ENCODE data around the gene MMP25.
A peak's percentile ranks its signal among the peaks of the same experiment; 100 is the strongest.
"Not testable (repeated sequence)": the region's sequence is repeated elsewhere in the genome, so short reads cannot be mapped to it uniquely, and the experiment has no call there.

Gene MMP25

DNA sequence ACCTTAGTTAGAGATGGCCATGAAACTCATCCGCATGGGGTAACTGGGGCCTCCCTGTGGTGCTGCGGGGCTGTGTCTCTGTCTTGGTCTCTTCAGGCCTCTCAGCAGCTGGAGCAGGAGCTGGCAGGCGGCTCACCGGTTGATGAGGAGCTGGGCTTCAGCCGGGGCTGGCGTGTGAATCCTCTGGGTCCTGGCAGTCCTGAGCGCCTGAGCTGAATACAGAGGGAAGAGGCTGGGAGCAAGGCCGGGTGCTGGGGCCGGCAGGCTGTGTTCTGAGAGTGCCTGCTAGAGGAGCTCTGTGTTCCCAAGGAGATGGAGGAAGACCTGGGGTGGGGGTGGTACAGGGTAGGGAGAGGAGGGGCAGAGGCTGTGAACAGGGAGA, 9.4 kb downstream of the MMP25 start:
- not testable (repeated sequence) for DNase-seq (ENCODE audit: low spot score)

DNA sequence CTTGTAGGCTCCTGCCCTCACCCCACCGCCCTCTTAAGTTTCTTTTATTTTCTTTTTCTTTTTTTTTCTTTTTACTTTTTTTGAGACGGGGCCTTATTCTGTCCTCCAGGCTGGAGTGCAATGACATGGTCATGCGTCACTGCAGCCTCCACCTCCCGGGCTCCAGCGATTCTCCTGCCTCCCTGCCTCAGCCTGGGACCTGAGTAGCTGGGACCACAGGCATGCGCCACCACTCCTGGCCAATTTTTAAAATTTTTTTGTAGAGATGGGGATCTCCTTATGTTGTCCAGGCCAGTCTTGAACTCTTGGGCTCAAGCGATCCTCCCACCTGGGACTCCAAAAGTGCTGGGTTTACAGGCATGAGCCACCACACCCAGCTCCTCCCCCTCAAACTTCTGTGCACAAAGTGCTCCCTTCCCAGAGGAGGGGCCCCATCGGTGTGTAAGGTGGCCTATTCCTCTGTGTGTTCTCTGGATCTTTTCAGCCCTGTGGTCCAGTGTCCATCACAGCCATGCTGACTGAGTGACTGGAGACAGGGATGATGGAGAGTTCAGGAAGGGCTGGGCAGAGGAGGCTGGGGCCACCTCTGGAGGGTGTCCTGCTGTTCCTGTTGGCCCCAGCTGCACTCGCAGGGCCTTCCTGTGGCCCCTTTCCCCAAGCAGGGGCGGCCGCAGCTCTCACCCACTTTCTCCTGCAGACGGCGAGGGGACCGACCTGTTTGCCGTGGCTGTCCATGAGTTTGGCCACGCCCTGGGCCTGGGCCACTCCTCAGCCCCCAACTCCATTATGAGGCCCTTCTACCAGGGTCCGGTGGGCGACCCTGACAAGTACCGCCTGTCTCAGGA, 10.2 kb downstream of the MMP25 start:
- no peak for DNase-seq (ENCODE audit: low spot score)

DNA sequence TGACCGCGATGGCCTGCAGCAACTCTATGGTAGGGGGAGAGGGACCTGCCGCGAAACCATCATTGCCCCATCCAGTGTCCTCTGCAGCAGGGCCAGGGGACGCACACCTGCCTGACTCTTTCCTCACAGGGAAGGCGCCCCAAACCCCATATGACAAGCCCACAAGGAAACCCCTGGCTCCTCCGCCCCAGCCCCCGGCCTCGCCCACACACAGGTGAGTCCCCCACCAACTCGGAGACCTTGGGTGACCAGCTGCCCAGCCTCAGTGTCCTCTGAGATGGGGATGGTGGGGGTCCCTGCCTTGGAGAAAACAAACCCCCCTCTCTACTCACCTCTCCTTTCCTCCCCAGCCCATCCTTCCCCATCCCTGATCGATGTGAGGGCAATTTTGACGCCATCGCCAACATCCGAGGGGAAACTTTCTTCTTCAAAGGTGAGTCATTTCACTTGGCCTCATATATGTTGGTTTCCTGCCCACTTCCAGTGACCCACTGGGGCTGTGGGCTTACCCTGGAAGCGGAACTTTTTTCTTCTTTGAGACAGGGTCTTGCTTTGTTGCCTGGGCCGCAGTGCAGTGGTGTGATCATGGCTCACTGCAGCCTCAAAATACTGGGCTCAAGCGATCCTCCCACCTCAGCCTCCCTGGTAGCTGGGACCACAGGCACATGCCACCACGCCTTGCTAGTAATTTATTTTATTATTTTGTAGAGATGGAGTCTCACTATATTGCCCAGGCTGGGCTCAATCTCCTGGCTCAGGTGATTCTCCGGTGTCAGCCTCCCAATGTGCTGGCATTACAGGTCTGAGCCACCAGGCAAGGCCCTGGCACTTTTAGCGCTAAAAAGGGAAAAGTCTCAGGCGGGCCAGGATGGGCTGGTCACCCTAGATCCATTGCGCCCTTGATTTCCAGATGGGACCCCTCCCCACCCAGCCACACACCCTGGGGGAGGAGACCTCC, 11.1 kb downstream of the MMP25 start:
- DNase-seq (ENCODE audit: low spot score), result no peak

DNA sequence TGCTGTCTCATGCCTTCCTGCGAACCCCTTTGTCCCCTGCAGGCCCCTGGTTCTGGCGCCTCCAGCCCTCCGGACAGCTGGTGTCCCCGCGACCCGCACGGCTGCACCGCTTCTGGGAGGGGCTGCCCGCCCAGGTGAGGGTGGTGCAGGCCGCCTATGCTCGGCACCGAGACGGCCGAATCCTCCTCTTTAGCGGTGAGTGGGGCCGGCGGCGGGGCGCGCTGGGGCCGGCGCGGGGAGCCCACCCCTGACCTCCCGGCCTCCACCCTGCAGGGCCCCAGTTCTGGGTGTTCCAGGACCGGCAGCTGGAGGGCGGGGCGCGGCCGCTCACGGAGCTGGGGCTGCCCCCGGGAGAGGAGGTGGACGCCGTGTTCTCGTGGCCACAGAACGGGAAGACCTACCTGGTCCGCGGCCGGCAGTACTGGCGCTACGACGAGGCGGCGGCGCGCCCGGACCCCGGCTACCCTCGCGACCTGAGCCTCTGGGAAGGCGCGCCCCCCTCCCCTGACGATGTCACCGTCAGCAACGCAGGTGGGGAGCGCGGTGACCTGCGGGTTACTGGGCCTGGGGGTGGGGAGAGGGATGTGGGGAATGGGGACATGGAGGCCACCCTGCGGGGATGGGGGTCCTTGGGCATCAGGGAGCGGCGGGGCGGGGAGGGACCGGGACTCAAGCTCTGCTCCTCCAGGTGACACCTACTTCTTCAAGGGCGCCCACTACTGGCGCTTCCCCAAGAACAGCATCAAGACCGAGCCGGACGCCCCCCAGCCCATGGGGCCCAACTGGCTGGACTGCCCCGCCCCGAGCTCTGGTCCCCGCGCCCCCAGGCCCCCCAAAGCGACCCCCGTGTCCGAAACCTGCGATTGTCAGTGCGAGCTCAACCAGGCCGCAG, 12.0 kb downstream of the MMP25 start:
- no peak for DNase-seq (ENCODE audit: low spot score)

DNA sequence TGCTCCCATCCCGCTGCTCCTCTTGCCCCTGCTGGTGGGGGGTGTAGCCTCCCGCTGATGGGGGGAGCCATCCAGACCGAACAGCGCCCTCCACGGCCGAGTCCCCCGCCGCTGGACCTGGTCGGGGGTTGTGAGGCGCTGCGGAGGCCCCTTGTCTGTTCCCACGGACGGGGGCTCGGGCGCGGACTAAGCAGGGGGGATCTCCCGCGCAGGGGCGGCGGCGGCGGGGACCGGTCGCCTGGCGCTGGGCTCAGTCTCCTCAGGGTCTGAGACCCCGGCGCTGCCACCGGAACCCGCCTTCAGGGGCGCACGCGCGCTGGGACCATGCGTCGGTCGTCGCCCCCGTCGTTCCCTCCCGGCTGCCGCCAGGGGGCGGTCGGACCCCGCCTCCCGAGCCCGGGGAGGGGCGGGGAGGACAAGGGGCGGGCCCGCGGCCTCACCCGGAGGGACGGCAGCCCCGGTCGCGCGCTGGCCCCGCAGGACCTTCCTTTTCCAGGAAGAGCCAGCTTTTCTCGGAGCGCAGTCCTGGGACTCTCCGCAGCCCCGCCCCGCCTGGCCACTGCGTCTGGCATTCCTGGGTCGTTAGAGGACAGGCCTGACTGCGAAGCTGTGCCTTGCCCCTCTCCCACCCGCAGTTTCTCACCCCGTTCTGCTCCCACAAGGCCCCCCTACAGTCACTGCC, 12.8 kb downstream of the MMP25 start:
- DNase-seq (ENCODE audit: low spot score), result peak; percentile 71

DNA sequence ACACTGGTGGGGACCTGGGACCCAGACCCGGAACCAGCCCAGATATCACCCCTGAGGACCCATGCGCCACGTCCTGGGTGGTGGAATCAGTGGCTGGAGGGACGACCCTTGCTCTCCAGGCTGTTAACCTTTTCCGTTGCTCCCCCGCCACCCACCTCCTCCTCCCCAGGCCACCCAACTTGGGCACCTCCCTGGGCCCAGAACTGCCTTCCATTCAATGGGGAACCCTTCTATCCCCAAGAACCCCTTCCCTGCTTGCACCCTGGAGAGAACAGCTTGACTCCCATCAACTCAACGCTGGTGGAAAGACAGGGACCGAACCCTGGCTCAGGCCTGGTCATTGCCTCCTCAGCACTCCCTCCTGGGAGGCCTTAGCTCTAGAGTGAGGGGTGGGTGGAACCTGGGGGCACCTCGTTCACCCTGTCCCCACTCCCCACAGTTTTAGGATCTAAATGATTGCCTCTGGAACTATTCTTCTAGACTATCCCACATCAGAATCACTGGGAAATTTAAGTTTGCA, 13.4 kb downstream of the MMP25 start:
- no peak for DNase-seq (ENCODE audit: low spot score)

DNA sequence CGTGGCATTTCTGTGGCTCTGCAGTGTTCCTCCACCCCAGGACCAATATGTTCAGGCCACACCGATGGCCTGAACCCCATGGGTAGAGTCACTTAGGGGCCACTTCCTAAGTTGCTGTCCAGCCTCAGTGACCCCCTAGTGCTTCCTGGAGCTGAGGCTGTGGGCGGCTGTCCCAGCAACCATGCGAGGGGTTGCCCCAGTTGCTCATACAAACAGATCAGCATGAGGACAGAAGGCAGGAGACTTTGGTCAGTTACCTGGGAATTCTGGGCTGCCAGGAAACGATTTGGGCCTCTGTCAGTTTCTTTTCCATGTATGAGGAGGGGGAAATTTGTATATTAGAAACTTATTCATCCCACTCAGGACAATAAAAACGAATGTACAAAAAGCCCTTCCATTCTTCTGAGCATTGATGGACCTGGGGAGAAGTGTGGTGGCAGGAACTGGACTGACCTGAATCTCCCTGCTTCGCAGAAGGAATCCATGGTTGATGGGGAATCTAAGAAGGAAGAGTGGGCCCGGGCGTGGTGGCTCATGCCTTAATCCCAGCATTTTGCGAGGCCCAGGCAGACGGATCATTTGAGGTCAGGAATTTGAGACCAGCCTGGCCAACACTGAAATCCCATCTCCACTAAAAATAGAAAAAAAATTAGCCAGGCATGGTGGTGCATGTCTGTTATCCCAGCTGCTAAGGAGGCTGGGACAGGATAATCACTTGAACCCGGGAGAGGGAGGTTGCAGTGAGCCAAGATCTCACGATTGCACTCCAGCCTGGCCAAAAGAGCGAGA, 14.2 kb downstream of the MMP25 start:
- DNase-seq (ENCODE audit: low spot score), result no peak

DNA sequence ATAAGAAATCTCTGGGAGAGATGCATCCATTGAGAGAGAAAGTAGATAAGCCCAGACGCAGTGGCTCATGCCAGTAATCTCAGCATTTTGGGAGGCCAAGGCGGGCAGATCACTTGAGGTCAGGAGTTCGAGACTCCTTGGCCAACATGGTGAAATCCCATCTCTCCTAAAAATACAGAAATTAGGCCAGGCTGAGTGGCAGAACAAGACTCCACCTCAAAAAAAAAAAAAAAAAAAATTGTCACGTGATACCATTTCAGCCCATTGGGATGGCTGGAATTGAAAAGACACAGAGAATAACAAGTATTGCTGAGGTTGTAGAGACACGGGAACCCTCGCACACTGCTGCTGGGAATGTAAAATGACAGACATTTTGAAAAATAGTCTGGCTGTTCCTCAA, 16.2 kb downstream of the MMP25 start:
- no peak for DNase-seq (ENCODE audit: low spot score)

DNA sequence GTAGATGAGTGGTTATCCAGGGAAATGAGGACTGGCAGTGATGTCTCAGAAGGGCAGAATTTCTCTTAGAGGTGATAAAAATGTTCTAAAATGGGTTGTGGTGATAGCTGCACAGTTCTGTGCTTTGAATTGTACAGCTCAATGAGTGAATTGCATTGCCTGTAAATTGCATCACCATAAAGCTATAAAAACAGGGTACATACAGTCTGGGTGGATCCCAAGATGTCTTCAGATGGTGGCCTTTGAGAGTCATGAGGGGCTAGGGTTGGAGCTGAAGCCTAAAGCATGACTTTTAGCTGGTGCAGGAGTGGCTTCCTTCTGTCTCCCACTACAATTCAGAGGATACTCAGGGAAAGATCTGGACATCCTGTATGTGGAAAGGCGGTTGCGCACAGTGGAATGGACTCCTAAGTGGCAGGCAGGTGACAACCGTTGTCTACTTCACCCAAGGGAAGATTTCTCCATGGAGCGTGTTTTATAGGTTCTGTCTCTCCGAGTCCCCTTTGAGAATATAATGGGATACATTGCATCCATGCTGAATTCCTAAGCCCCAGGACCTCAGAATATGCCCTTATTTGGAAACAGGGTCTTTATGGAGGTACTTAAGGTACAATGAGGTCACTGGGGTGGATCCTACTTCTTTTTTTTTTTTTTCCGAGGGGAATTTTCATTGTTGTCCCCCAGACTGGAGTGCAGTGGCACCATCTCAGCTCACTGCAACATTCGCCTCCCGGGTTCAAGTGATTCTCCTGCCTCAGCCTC, 17.4 kb downstream of the MMP25 start:
- no peak for DNase-seq (ENCODE audit: low spot score)

DNA sequence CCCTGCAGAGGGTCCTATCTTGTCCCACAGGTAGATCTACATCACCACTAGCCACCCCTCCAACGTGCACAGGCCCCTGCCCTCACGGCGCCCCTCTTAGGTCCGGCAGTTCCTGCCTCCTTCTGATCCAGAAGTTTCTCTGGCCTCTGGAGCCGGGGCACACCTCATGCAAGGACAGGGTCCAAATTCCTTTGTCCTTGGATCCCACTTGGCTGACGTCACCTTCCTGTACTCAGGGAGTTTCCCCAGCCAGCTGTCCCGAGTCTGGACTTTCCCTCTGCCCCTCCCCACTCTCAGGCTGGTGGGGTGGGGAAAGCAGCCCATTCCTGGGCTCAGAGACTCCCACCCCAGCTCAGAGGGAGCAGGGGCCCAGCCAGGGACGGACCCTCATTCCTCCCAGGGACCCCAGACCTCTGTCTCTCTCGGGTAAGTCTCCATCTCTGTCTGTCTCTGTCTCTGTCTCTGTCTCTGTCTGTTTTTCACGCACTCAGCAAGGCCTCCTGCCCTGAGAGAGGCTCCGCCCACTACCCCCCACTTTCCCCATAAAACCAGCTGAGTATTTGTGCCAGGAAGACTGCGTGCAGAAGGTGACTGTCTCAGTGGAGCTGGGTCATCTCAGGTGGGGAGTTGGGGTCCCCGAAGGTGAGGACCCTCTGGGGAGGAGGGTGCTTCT, 18.8 kb downstream of the MMP25 start, which contains the start of gene IL32:
IL32 (plus strand) TSS at position 572 of the 673 bp plus-strand sequence. CDS start 172 bp downstream, outside the sequence.
- DNase-seq (ENCODE audit: low spot score), result peak; percentile 63

DNA sequence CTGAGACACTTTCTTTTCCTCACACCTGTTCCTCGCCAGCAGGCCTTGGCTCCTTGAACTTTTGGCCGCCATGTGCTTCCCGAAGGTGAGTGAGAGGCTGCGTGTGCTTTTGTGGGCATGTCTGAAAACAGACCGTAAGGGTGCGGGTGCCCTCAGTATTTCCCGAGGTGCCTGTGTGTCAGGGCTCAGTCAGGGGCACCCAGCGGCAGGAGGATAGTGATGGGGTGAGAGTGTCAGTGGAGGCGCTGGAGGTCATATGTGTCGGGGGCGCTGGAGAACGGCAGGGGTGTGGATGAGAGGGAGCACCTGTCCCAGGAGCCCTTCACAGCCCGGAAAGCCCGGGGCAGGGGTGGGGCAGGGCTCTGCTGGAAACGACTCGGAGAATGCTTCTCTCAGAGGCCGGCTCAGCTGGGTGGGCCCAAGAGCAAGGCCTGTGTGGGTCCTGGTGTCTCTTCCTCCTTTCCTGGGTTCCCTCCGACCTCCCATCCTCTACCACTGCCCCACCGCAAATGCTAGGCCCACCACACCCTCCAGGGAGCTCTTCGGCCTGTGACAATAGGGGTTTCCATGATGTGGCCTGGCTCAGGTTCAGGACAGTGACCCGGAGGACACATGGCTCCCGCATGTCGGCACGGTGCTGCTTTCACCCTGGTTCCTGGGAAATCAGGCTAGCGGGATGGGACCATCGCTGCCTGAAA, 19.5 kb downstream of the MMP25 start:
- DNase-seq (ENCODE audit: low spot score), result no peak

DNA sequence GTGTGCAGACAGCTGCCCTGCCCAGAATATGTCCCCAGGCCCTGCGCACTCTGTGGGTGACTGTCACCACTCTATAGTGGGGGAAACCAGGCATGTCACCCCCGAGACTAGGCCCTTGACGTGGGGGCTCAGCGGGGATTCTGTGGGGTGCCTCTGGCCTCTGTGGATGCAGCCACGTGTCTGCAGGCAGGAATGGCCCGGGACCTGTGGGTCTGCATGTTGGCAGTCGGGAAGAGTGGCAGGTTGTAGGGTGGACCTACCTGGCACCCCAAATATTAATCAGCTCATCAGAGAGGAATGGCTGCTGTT, 20.0 kb downstream of the MMP25 start:
- DNase-seq (ENCODE audit: low spot score), result no peak

DNA sequence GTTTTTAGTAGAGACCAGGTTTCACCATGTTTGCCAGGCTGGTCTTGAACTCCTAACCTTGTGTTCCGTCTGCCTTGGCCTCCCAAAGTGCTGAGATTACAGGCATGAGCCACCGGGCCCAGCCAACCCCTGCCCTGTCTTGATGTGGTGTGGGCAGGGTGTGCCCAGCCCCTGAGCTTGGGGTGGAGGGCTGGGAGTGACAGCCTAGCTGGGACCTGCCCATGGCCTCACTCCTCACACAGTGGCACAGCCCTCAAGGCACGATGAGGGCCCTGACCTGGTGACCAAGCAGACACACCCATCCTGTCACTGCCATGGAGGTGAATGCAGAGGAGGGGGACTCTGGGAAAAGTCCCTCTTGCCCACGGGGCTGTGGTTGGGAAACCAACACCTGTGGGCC, 22.1 kb downstream of the MMP25 start:
- DNase-seq (ENCODE audit: low spot score), result no peak

DNA sequence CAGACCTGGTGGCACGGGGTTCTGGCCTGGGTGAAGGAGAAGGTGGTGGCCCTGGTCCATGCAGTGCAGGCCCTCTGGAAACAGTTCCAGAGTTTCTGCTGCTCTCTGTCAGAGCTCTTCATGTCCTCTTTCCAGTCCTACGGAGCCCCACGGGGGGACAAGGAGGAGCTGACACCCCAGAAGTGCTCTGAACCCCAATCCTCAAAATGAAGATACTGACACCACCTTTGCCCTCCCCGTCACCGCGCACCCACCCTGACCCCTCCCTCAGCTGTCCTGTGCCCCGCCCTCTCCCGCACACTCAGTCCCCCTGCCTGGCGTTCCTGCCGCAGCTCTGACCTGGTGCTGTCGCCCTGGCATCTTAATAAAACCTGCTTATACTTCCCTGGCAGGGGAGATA, 22.8 kb downstream of the MMP25 start:
- not testable (repeated sequence) for DNase-seq (ENCODE audit: low spot score)

DNA sequence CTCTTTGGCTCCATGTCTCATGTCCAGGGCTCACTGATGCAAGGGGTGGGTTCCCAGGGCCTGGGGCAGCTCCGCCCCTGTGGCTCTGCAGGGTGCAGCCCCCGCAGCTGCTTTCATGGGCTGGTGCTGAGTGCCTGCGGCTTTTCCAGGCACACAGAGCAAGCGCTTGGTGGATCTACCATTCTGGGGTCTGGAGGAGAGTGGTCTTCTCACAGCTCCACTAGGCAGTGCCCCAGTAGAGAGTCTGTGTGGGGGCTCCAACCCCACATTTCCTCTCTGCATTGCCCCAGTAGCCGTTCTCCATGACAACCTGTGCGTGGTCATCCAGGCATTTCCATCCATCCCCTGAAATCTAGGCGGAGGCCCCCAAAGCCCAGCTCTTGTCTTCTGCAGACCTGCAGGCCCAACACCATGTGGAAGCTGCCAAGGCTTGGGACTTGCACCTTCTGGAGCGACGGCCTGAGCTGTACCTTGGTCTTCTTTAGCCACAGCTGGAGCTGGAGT, 24.3 kb downstream of the MMP25 start:
- no peak for DNase-seq (ENCODE audit: low spot score)

DNA sequence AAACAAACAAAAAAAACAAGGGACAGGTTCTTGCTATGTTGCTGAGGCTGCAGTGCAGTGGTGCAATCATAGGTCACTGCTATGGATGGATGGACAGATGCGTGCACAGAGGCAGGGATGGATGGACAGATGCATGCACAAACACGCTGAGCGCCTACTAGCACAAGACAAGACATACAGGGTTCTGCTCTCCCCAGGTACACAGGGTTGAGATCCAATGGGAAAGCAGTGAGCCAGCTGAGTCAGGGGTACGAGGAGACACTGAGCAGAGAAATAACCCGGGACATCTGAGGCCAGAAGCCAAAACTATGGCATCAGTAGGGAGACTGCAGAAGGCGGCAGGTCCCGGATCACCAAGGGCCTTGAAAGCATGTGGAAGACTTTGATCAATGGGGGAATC, 25.3 kb downstream of the MMP25 start:
- no peak for DNase-seq (ENCODE audit: low spot score)

DNA sequence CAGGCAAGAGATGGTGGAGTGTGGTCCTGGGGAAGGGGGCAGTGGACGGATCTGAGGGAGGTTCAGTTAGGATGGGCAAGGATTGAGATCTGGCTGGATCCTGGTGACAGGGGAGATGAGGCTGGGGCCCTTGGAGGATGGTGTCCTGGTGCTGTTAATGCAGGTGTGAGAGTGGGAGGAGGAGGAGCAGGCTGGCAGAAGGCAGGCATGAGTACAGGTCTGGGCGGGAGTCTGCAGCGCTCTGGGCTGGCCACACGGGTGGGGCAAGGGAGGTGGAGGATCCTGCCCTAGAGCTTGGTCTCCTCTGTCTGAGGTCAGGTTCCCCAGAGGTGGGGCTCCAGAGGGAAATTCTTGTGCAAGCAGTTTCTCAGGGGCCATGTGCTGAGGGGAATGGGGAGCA, 25.8 kb downstream of the MMP25 start:
- not testable (repeated sequence) for DNase-seq (ENCODE audit: low spot score)

DNA sequence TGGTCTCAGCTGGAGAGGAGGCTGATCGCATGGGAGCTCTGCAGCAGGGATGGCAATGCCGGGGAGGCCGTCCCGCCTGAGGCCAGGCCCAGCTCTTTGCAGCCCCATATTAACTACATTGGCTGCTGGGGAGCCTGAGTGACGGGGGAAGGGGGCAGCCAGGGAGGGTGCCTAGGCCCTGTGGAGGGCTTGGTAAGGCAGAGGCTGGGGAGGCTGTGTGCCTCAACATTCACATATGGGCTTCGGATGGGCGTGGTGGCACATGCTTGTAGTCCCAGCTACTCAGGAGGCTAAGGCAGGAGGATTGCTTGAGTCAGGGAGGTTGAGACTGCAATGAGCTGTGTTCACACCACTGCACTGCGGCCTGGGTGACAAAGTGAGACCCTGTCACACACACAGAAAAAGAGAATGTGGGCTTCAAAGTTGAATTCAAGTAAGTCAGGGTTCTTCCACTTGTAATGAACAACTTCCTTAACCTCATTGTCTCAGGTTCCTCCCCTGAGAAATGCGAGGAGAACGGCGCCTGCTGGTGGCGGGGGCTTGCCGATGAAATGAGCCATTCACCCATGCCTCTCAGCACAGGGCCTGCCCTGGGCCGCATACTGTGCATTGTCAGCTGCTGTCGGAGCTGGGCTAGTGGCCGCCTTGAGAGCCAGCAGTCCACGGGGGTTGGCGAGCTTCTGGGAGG, 26.4 kb downstream of the MMP25 start:
- not testable (repeated sequence) for DNase-seq (ENCODE audit: low spot score)
